NOMO-1 treated with DMSO at 0.1 percent for 48 hours (cell line): ENCODE data around the gene CCDC57.
"Not testable (repeated sequence)": the region's sequence is repeated elsewhere in the genome, so short reads cannot be mapped to it uniquely, and the experiment has no call there.

Source experiments
- DNase-seq: peaks from one replicate; lab custom pipeline; 2025; ENCODE audit not compliant: unreplicated experiment; lab: John Stamatoyannopoulos, UW

The CCDC57 gene, protein sequence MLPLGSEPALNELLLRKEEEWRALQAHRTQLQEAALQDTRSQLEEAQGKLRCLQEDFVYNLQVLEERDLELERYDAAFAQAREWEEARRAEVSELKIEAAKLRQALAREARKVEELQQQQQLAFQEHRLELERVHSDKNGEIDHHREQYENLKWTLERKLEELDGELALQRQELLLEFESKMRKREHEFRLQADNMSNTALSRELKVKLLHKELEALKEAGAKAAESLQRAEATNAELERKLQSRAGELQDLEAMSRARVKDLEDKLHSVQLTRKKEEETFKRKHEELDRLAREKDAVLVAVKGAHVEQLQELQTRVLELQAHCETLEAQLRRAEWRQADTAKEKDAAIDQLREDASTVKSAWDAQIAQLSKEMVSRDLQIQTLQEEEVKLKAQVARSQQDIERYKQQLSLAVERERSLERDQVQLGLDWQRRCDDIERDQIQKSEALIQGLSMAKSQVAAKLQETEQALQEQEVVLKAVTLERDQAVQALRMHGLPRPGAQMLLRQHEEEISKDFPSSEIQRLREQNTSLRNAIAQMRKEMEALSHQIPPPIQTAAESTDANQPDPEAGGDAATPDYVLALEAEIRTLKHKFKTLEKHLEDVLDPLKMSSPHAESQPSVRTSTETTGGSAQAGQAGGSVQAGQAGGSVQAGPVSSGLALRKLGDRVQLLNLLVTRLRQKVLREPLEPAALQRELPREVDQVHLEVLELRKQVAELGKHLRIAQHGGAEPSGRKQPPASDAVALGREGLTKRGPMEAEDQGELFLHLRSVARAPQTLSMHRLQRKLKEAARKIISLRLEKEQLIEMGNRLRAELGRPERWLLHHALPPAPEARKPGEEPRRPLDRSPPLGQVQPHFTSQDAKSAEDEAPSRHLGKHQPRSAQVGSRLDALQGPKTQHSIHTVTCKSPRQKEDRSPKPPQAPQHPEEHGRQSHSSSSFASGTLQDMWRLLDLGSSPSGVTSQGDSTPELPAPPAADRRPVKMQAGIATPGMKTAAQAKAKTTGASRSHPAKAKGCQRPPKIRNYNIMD

DNA sequence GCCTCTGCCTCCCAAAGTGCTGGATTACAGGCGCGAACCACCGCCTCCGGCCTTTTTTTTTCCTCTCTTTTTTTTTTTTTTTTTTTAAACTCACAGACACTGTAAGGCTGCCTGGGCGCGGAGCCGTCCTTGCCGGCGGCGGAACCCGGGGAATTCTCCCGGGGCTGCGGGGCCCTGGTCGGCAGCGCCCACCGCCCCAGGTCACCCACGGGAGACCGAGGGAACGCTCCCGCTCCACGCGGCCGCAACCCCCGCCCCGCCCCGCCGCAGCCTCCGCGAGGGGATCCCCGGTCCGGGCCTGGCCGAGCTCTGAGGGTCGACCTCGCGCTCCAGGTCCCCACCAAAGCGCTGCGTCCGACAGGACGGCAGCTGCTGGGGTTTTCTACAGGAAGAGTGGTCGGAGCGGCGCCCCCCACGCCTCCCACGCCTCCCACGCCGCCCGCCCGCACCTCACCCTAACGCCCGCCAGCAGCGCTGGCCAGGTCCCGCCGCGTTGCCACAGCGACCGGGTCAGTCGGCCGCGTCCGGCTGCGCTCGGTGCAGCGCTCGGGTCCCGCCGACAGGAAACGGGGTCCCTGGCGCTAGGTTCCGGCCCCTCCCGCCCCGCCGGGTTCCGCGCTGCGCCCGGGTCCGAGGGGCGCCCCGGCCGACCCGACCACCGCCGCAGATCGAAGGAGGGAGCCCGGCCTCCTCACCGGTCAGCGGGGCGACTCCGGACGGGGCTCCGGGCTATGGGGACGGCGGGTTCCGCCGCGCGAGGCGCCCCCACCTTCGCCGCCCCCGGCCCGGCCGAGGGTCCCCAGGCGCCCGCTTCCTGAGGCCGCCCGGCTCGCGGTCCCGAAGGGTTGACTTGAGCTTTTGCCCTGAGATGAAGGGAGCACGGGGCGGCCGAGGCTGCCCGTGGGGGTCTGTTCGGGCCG lies at the start of gene CCDC57:
Gene CCDC57 (minus strand): TSS at position 512 of the 920 bp plus-strand sequence. CDS start 10,898 bp downstream, outside the sequence.
- DNase-seq = peak; percentile 46

- DNase-seq = no peak
Observed at GRCh38 chr17:82262344-82262743, 49.7 kb upstream of the CCDC57 start.

DNA sequence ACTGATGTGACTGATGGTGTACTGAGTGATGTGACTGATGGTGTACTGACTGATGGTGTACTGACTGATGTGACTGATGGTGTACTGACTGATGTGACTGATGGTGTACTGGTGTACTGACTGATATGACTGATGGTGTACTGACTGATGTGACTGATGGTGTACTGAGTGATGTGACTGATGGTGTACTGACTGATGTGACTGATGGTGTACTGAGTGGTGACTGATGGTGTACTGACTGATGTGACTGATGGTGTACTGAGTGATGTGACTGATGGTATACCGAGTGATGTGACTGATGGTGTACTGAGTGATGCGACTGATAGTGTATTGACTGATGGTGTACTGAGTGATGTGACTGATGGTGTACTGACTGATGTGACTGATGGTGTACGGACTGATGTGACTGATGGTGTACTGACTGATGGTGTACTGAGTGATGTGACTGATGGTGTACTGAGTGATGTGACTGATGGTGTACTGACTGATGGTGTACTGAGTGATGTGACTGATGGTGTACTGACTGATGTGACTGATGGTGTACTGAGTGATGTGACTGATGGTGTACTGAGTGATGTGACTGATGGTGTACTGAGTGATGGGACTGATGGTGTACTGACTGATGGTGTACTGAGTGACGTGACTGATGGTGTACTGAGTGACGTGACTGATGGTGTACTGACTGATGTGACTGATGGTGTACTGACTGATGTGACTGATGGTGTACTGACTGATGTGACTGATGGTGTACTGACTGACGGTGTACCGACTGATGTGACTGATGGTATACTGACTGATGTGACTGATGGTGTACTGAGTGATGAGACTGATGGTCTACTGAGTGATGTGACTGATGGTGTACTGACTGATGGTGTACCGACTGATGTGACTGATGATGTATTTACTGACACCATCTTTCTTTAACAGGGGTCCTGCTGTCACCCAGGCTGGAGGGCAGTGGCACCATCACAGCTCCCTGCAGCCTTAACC lies 47.6 kb upstream of the CCDC57 start:
- not testable (repeated sequence) for DNase-seq

DNA sequence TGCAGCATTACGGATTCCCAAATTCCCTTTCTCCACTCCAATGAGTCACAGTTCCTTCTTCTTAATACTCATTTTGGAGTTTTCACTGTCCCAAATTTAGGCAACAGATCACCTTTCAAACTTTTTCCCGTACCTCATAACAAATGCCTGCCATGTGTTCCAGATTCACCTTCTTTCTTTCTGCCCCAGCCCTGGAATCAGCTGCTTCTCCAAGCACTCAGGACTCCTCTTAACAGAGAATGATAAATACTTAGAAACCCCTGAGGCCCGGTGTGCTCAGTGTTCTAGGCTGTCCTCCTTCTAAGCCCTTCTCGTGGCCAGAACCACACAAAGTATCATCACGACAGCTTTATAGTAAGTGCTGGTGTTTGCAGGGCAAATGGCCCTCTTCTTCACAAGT lies 45.9 kb upstream of the CCDC57 start:
- DNase-seq = no peak

- DNase-seq = no peak
Observed at GRCh38 chr17:82257473-82257872, 44.8 kb upstream of the CCDC57 start.

- DNase-seq = no peak
Observed at GRCh38 chr17:82256242-82256885, 43.7 kb upstream of the CCDC57 start.

DNA sequence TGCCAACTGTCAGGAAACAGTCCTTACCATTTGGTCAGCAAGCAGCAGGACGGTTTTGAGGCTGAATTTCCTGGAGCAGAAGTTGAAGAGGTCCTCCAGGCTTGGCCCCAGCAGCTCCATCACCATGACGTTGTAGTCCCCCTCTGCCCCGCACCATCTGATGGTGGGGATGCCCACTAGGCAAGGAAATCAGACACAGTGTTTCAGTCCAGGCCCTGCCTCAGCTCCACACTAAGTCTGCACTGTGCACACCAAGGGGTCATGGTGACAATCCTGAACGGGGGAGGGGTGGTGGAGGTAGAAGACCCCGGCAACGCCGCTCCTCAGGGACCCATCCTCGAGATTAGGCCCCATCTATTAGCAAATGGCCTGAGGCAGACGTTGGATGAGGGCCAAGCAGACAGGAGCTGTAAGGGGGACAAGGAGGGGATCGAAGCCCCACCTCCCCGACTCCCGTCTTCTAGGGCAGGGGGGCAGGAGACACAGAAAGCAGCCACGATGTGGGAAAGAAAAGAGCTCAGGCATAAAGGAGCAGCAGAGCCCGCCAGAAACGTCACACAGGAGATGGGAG lies 42.8 kb upstream of the CCDC57 start:
- no peak for DNase-seq

DNA sequence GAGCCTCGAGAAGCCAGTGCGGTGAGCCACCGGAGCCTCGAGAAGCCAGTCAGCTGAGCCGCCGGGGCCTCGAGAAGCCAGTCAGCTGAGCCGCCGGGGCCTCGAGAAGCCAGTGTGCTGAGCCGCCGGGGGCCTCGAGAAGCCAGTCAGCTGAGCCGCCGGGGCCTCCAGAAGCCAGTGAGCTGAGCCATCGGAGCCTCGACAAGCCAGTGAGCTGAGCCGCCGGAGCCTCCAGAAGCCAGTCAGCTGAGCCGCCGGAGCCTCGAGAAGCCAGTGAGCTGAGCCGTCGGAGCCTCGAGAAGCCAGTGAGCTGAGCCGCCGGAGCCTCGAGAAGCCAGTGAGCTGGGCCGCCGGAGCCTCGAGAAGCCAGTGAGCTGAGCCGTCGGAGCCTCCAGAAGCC lies 42.1 kb upstream of the CCDC57 start:
- DNase-seq = not testable (repeated sequence)

- DNase-seq = not testable (repeated sequence)
Observed at GRCh38 chr17:82254096-82254495, 41.5 kb upstream of the CCDC57 start.

GRCh38 chr17:82253179-82253544 lies 40.5 kb upstream of the CCDC57 start:
- DNase-seq = no peak

DNA sequence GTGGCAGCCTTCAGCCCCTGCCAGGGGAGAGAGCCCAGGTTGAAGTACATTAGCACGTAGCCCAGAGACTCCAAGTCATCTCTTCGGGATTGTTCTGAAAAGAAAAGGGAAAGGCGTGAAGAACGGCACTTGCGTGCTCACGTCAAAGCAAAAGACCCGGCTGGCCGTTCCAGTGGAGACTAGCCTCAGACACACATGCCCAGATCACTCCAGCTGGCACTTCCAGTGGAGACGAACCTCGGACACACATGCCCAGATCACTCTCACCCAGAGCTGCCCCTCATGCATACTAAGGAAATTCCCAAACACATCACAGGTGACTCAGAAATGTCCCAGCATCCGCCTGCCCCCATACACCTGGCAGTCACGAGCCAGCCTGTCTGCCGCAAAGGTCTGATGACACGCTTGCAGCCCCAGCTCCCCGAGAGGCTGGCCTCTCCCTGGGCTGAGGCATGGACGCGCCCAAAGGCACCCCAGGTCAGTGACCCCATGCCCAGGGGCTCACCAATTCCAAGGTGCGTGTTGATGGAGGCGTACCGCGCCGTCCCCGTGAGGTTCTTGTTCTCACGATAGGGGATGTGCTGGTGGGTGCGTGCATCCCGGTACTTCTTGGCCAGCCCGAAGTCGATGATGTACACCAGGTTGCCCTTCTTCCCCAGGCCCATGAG lies 40.0 kb upstream of the CCDC57 start:
- no peak for DNase-seq

DNA sequence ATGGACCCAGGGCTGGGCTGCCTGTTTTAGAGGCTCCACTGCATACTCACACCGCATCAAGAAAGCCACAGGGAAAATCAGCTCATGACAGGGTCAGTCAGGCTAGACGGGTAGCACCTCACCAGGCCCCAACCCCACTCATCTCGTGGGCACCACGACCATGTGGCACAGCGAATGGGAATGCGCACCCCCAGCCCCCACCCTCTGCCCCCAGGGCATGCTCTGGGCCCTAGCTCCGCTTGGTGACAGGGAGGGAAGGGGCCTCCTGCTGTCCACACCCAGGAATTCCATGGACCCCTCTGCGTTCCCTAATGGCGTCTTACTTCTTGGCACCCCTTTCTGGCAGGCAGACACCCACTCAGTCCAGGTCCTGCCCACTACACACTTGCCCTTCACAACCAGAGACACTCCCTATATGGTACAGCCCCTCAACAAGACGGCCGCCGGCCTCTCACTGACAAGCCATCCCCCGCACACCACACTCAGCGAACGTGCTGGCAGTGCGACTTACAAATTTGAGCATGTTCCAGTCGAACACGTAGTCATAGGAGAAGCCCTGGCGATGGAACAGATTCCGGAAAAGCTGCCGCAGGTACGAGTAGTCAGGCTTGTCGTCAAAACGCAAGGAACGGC lies 38.3 kb upstream of the CCDC57 start:
- no peak for DNase-seq

GRCh38 chr17:82249896-82250581 lies 37.4 kb upstream of the CCDC57 start:
- no peak for DNase-seq

DNA sequence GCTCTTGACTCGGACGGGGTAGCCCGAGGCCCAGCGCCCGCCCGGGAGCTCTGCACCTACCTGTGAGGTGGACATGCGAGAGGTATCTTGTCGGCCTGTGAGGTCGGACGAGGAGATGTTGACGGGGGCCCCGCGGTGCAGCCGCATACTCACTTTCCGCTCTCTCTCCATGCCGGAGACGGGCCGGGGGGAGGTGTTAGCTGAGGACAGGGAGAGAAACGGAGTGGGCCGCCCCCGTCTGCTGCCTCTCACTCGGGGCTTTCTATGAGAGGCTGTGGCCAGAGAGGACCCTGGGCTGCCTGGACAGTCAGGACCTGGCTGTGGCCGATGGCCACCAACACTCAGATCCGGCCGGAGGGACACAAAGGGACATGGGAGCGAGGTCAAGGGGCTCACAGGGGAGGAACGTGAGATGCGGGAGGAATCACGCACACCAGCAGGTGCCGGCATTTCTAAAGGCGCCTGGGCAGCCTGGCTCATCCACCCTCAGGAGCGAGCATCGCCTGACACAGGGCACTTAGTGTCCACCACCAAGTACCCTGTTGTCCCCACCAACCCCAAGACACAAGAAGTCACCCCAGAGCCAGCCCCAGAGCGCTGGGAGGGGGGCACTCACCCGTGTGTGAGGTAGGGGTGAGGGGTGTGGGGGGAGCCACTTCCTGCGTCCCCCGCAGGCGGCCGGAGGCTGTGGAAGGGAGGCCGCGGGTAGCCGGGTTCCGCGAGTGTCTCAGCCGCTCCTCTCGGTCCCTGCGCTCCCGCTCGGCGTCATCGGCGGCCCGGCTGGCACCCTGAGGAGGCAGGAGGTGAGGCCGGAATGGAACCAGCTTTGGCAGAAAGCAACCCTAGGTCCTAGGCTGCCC lies 36.4 kb upstream of the CCDC57 start:
- no peak for DNase-seq

DNA sequence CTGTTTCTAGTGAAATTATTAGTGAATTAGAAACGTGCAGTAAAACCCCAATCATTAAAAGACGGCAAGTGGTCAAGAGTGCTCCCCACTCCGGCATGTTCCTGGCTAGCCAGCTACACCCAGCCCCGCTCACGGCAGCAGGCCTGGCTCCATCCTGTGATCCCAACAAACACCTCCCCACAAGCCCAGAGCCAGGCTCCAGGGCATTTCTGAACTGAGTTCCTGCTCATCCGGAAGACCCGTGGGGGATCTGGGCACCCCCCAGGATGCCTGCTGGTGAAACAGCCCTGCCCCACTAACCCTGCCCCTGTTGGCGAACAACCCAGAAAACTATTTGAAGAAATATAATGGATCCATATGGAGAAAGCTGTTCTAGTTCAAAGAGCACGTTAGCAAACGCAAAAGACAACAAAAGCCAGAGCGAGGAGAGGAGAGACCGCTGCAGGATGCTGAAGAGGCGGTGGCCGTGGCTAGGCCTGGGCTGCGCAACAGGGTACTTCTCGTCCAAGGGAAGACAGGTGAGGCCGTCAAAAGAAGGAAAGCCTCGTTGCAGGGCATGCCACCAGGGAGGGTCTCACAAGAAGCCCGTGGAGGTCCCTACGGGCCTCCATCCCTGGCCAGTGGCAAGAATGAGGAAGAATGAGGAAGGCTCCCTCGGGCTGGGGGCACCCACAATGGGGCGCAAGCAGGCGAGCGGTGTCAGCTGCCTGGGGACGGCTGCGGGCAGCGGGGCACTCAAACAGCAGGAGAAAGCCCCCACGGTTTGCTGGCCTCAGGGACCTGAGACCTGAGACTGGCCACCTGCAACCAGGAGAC lies 35.4 kb upstream of the CCDC57 start:
- no peak for DNase-seq
